Activated CD4-positive, alpha-beta T cell treated with anti-CD3 and anti-CD28 coated beads, Interleukin-10, Interleukin-2, amounts not matched to agents 100 ng/mL and 50 ng/mL, durations not matched to agents 16 hours and 8 hours (primary cell): ENCODE measurements around the gene KNOP1.

Experiments
- DNase-seq: peaks from one replicate; pipeline ENCODE4 v3.0.0-alpha.2; 2020

Gene KNOP1, protein sequence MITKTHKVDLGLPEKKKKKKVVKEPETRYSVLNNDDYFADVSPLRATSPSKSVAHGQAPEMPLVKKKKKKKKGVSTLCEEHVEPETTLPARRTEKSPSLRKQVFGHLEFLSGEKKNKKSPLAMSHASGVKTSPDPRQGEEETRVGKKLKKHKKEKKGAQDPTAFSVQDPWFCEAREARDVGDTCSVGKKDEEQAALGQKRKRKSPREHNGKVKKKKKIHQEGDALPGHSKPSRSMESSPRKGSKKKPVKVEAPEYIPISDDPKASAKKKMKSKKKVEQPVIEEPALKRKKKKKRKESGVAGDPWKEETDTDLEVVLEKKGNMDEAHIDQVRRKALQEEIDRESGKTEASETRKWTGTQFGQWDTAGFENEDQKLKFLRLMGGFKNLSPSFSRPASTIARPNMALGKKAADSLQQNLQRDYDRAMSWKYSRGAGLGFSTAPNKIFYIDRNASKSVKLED

DNA sequence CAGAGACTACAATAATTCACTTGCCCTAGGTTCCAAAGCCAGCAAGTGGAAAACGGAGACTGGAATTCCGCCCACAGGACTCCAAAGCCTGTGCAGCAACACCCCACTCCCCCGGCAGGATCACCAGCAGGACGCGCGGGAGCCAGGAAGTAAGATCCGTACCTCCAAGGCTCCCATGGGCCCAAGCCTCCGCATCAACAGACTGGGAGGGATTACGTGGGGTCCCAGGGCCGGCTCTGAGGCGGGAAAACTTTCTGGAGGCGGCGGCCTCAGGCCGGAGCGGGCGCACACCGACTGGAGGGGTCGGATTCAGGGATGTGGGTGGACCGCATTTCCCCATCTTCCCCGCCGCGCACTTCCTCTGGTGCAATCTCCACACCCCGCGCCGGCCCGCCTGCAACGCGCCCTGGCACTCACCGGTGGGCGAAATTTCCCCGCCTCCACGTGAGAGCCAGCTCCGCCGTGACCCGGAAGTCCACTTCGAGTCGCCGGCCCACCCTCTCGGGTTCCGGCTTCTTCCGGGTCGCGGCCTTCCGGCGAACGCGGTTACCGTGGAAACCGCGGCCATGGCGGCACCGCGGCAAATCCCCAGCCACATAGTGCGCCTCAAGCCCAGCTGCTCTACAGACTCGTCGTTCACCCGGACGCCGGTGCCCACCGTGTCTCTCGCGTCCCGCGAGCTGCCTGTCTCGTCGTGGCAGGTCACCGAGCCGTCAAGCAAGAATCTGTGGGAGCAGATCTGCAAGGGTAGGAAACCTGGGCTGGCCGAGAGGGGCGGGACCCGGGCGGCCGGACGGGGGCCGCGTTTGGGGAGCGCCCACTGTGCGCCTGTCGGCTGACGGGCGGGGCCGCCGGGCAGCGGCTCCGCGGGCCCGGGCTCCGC is at the start of gene KNOP1, which contains the start of gene IQCK:
Gene KNOP1, minus strand, starts transcription at position 487 of the 883 bp plus-strand sequence. CDS start 3,192 bp downstream, outside the sequence.
Gene IQCK, plus strand, starts transcription at position 531 of the 883 bp plus-strand sequence. Its CDS starts 36 bp downstream, at position 567.
- DNase-seq = peak; percentile 93

DNA sequence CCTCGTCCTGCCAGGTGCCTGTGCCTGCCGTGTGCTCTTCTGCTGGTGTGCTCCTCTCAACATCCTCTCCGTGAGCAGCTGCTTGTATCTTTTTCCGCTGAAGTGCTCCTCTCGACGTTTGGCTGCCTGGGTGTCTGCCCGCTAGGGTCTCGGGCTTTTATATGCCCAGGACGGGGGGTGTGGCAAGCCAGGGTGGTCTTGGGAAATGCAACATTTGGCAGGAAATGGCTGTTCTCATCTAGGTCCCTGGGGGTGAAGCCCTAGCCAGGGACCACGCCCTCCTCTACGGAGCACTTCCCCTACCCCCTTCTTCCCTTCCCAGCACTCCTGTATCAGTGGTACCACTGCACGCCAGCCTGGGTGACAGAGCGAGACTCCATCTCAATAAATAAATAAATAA is 49.5 kb upstream of the KNOP1 start:
- no peak for DNase-seq

DNA sequence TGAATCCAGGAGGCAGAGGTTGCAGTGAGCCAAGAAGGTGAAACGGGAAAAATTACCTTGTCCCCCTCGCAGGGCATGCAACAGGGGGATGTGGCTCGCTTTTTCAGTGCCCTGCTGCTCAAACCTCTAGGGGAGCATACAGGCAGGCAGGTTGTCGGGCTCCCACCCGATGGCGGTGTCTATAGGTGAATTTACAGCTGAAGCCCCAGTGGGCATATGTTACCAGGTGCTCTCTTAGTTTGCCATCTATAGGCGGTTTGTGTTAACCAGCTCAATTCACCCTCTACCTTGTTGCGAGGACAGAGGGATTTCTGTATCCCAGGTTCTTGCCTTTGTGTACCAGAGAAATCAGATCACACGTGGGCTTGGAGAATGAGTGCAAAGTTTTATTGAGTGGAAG is 49.0 kb upstream of the KNOP1 start:
- no peak for DNase-seq

- no peak for DNase-seq
Measured at GRCh38 chr16:19766554-19766884, 48.5 kb upstream of the KNOP1 start.

GRCh38 chr16:19765860-19766553 is 48.0 kb upstream of the KNOP1 start:
- no peak for DNase-seq

DNA sequence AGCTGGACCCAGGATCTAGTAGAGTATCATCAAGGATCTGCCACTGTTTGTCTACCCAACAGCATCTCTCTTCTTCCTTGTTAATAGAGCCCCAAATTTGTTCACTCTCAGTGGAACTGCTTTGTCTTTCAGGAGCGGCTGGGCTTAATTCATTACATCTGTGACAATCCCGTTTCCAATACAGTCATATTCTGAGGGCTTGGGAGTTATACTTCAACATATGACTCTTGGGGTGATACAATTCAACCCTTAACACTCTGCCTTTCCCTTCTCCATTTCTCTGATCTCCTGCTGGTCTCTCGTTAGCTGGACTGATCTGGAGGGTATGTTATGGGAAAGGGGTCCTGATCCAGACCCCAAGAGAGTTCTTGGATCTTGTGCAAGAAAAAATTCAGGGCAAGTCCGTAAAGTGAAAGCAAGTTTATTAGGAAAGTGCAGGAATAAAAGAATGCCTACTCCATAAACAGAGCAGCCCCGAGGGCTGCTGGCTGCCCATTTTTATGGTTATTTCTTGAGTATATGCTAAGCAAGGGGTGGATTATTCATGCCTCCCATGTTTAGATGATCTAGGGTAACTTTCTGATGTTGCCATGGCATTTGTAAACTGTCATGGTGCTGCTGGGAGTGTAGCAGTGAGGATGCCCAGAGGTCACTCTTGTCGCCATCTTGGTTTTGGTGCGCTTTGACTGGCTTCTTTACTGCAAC is 42.5 kb upstream of the KNOP1 start:
- no peak for DNase-seq

GRCh38 chr16:19757762-19758595 is 40.0 kb upstream of the KNOP1 start:
- no peak for DNase-seq

DNA sequence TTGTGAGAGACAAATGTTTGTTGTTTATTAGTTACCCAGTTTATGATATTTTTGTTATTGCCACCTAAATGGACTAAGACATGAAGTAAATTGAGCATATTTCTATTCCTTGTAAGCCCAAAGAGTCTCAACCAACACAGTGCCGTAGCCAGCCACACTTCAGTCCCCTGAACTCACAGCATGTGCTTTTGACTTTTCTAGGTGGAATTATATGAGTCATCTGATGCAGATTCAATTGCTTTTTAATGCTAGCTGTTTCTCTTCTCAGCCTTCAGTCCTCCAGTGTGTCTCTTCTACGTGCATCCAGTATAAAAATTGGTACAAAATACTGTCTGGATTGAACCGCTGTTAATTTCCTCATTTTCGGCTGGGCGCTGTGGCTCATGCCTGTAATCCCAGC is 39.0 kb upstream of the KNOP1 start:
- no peak for DNase-seq

- no peak for DNase-seq
Measured at GRCh38 chr16:19755268-19755667, 37.2 kb upstream of the KNOP1 start.

GRCh38 chr16:19754644-19755036 is 36.6 kb upstream of the KNOP1 start:
- no peak for DNase-seq

- DNase-seq = no peak
Measured at GRCh38 chr16:19753815-19754643, 36.0 kb upstream of the KNOP1 start.

- DNase-seq = no peak
Measured at GRCh38 chr16:19751478-19752385, 33.7 kb upstream of the KNOP1 start.

DNA sequence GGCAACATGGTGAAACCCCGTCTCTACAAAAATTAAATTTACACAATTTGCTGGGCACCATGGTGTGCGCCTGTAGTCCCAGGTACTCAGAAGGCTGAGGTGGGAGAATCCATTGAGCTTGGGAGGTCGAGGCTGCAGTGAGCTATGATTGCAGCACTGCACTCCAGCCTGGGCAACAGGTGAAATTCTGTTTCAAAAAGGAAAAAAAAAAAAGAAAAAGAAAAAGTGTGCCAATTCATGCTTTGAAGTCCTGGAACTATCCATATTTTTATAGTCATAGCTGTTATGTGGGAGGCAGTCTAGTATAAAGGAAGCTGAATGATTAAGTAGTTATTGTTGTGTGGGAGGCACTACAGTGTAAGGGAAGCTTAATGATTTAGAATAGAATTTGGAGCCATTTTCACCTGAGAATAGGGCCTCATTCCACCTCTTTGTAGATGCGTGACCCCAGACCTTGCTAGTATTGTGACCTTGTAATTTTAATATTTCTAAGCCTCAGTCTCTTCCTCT is 31.6 kb upstream of the KNOP1 start:
- no peak for DNase-seq

DNA sequence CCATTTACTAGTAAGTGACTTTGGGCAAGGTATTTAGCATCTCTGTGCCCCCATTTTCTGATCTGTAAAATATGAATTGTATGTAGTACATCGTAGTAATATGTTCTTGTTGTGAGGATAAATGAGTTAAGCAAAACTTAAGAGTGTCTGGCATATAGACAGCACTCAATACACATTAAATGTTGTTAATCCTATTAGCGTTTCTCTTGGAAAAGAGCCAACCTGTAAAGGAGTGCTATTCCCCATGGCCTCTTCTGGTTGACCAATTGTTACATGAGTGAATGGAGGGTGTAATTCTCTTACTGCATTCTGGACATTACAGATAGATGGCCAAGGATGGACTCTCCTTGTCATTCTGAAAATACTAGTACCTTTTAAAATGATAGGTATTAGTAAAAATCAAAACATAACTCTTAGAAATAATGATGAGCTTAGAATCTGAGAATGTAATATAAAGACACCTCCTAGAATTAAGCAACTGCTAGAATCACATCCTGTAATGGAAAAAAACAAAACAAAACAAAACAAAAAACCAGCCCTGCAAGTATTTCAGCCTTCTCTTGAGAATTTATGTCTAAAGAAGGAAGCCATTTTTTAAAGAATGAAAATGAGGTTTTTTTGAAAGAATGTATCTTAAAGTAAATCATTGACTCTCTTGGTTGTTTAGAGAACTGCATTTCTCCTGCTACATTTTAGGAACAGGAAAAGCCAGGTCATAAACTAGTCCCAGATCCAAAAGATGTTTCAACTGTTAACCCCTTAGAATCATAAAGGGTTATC is 30.6 kb upstream of the KNOP1 start:
- DNase-seq = no peak

- DNase-seq = no peak
Measured at GRCh38 chr16:19746561-19746960, 28.5 kb upstream of the KNOP1 start.

DNA sequence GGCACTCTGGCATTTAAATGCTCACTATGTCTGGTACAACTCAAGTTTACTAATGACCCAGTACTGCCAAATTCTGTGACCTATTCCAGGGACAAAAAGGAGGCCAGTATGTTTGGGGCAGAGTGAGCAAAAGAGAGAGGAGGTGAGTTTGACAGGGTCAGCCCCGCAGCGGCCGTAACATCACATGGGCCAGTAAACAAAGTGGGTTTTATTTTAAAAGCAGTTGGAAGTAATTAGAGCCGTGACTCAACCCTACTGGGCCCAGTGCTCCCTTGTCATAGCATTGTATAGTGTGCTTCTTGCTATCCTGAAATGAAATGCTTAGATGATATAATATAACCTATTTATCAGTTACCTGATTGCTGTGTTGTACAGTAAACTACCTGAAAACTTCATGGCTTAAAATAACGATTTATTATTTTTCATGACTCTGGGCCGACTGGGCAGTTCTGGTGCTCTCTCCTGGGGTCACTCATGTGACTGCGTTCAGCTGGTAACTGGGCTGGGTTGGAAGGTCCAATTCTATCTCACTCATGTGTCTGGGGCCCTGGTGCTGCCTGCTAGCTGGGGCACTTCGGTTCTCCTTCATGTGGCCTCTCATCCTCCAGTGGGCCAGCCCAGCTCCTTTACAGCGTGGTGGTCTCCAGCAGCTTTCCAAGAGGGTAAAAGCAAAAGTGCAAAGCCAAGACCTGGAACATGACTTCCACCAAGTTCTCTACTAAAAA is 27.4 kb upstream of the KNOP1 start:
- no peak for DNase-seq

GRCh38 chr16:19744670-19745069 is 26.6 kb upstream of the KNOP1 start:
- no peak for DNase-seq

- DNase-seq = no peak
Measured at GRCh38 chr16:19743816-19744159, 25.8 kb upstream of the KNOP1 start.
